Muscle of leg (tissue), 16 donors: ENCODE results near the gene MYO1D. TPM values are rescaled to one million over a fixed set of nuclear protein-coding genes. Genes with fewer than 3 reads are reported as not detected.
"Not testable (repeated sequence)": the region's sequence is repeated elsewhere in the genome, so short reads cannot be mapped to it uniquely, and the experiment has no call there.

Source experiments
- DNase-seq: peaks from one replicate; pipeline ENCODE4 v3.0.0; 2013
- H3K27ac ChIP-seq: one replicate; pipeline ENCODE4 v1.5.1; 2013; ENCODE audit warnings: mild to moderate bottlenecking, low read length, control low read depth
- H3K27me3 ChIP-seq: one replicate; pipeline ENCODE4 v1.6.1; 2013; ENCODE audit warnings: low read length; ENCODE audit not compliant: control insufficient read depth, insufficient read depth
- H3K36me3 ChIP-seq: one replicate; pipeline ENCODE4 v1.6.1; 2013; ENCODE audit warnings: low read length; ENCODE audit not compliant: control insufficient read depth, insufficient read depth
- H3K4me1 ChIP-seq: one replicate; pipeline ENCODE4 v1.6.1; 2013; ENCODE audit warnings: low read length; ENCODE audit not compliant: control insufficient read depth, insufficient read depth
- H3K4me3 ChIP-seq: one replicate; pipeline ENCODE4 v1.5.1; 2013; ENCODE audit warnings: low read length, control low read depth
- H3K9me3 ChIP-seq: replicated peaks from 2 replicates; pipeline ENCODE4 v1.6.1; 2013; ENCODE audit warnings: low read depth, low read length; ENCODE audit not compliant: control insufficient read depth
- WGBS: methylation state at CpG from one replicate; pipeline ENCODE4 v1.1.5; 2013; ENCODE audit warnings: missing lambda C conversion rate; ENCODE audit not compliant: insufficient coverage; 5-methylcytosine and 5-hydroxymethylcytosine counted together
- long read RNA-seq, 11 donors: transcript quantifications; one replicate each; lab custom pipeline, GENCODE V29; 2026
- polyA plus RNA-seq, 8 donors: library from polyadenylated mRNA; unstranded; fragments of 120-200 nt; gene quantifications; one replicate each; pipeline versions ENCODE4 v1.2.1 to v1.2.3, GENCODE V29; 2013; ENCODE audit warnings: inconsistent platforms in 1 of 8, low replicate concordance in 1 of 8; ENCODE audit not compliant: insufficient read length in 8 of 8, insufficient read depth in 1 of 8
- total RNA-seq: library from RNA; stranded (reverse); fragments of 120-200 nt; gene quantifications from one replicate; pipeline ENCODE4 v1.2.4, GENCODE V29; 2013

MYO1D gene
- total RNA-seq, result 4.2 TPM
- 10 to 100 TPM in 1 of 8 donors, 1 to 10 TPM in 7; 5.0 to 10.2 (median 5.6) TPM for polyA plus RNA-seq
- long read RNA-seq, donor 1, result 0 reads
- long read RNA-seq, donor 2, result 0 reads
- long read RNA-seq, donor 3, result 0 reads
- long read RNA-seq, donor 4, partial matches to known transcripts, result 0 of 1 reads
- long read RNA-seq, donor 4, other reads (novel, unspliced or antisense), result 0 of 1 reads
- long read RNA-seq, donor 5, full-length matches to known transcripts, result 1 of 1 reads
- long read RNA-seq, donor 5, partial matches to known transcripts, result 0 of 1 reads
- long read RNA-seq, donor 5, other reads (novel, unspliced or antisense), result 0 of 1 reads
- long read RNA-seq, donor 6, partial matches to known transcripts, result 0 of 2 reads
- long read RNA-seq, donor 6, other reads (novel, unspliced or antisense), result 0 of 2 reads
- long read RNA-seq, donor 7, partial matches to known transcripts, result 0 of 1 reads
- long read RNA-seq, donor 7, other reads (novel, unspliced or antisense), result 0 of 1 reads
- long read RNA-seq, donor 8, result 0 reads
- long read RNA-seq, donor 9, partial matches to known transcripts, result 0 of 1 reads
- long read RNA-seq, donor 9, other reads (novel, unspliced or antisense), result 0 of 1 reads
- long read RNA-seq, donor 10, partial matches to known transcripts, result 47 of 67 reads
- long read RNA-seq, donor 10, other reads (novel, unspliced or antisense), result 20 of 67 reads
- long read RNA-seq, donor 11, full-length matches to known transcripts, result 2 of 2 reads
- long read RNA-seq, donor 11, partial matches to known transcripts, result 0 of 2 reads
- long read RNA-seq, donor 11, other reads (novel, unspliced or antisense), result 0 of 2 reads

- no peak for DNase-seq
- Histone ChIP-seq H3K36me3 (no peaks in the 10 kb centered on the region), H3K9me3 (no peaks in the 10 kb centered on the region), H3K4me3 (peak within 1 kb of the TSS; percentile 43), H3K27me3 (peaks cover 17% of the 10 kb centered on the region), H3K27ac (no peak within 1 kb of the TSS), H3K4me1 (peaks cover 16% of the 10 kb centered on the region)
- under 1% methylated on average over 101 of the region's 101 CpGs for WGBS
Observed at GRCh38 chr17:32876417-32877163, at the start of gene MYO1D. MYO1D (minus strand) TSS chr17:32877124; CDS start chr17:32876872, 252 bp downstream.

- H3K27ac ChIP-seq, result no peak overlapping the region
- H3K27me3 ChIP-seq, result no peaks in the 10 kb centered on the region
- WGBS, result 94% methylated on average over 5 of the region's 5 CpGs
- H3K36me3 ChIP-seq, result peaks cover 2% of the 10 kb centered on the region
- no peak for DNase-seq
- H3K4me3 ChIP-seq, result no peak overlapping the region
- H3K4me1 ChIP-seq, result peaks cover 7% of the 10 kb centered on the region
- H3K9me3 ChIP-seq, result no peaks in the 10 kb centered on the region
Observed at GRCh38 chr17:32926183-32926582, 49.3 kb upstream of the MYO1D start.

DNA sequence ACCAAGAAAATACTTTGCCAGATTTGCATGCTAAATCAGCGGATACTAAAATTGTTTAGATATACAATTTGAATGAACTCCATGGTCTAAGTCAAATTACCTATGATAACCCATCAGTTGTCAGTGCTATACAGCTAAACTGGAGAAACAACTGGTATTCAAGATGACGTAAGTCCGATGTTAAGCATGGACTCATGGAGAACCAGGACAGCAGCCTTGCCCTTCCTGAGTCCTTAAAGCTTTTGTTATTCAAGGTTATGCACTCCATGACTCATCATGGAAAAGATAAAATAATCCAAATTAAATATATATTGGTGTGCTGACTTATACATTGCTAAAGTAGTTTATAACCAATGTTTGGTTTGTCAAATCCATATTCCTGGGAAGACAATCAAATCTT lies 47.0 kb upstream of the MYO1D start:
- H3K9me3 ChIP-seq, H3K4me3 ChIP-seq, DNase-seq, H3K27ac ChIP-seq, H3K4me1 ChIP-seq, H3K36me3 ChIP-seq, H3K27me3 ChIP-seq: not testable (repeated sequence)
- WGBS, result 100% methylated on average over 2 of the region's 3 CpGs

- no peak for DNase-seq
- Histone ChIP-seq H3K9me3 (no peaks in the 10 kb centered on the region), H3K27ac (no peak overlapping the region), H3K36me3 (no peaks in the 10 kb centered on the region), H3K4me1 (no peaks in the 10 kb centered on the region), H3K4me3 (no peak overlapping the region), H3K27me3 (no peaks in the 10 kb centered on the region)
- WGBS, result 86% methylated on average over 1 of the region's 10 CpGs
Observed at GRCh38 chr17:32921017-32921416, 44.1 kb upstream of the MYO1D start.

- H3K4me1 ChIP-seq, result no peaks in the 10 kb centered on the region
- no peaks in the 10 kb centered on the region for H3K27me3 ChIP-seq
- WGBS, result 80% methylated on average over 3 of the region's 8 CpGs
- no peaks in the 10 kb centered on the region for H3K9me3 ChIP-seq
- no peak overlapping the region for H3K4me3 ChIP-seq
- no peak overlapping the region for H3K27ac ChIP-seq
- no peak for DNase-seq
- no peaks in the 10 kb centered on the region for H3K36me3 ChIP-seq
Observed at GRCh38 chr17:32920293-32920692, 43.4 kb upstream of the MYO1D start.

- H3K4me1 ChIP-seq, H3K9me3 ChIP-seq, DNase-seq, H3K27me3 ChIP-seq, H3K4me3 ChIP-seq, H3K36me3 ChIP-seq, H3K27ac ChIP-seq: not testable (repeated sequence)
- 100% methylated on average over 2 of the region's 4 CpGs for WGBS
Observed at GRCh38 chr17:32919876-32920275, 43.0 kb upstream of the MYO1D start.

- no peaks in the 10 kb centered on the region for H3K4me1 ChIP-seq
- no peaks in the 10 kb centered on the region for H3K36me3 ChIP-seq
- no peak overlapping the region for H3K4me3 ChIP-seq
- DNase-seq, result no peak
- H3K27me3 ChIP-seq, result no peaks in the 10 kb centered on the region
- H3K27ac ChIP-seq, result no peak overlapping the region
- H3K9me3 ChIP-seq, result no peaks in the 10 kb centered on the region
- 100% methylated on average over 1 of the region's 5 CpGs for WGBS
Observed at GRCh38 chr17:32917842-32918241, 40.9 kb upstream of the MYO1D start.

GRCh38 chr17:32917081-32917480 lies 40.2 kb upstream of the MYO1D start:
- Histone ChIP-seq H3K4me1 (peaks cover 2% of the 10 kb centered on the region), H3K4me3 (no peak overlapping the region), H3K27ac (no peak overlapping the region), H3K36me3 (no peaks in the 10 kb centered on the region), H3K9me3 (no peaks in the 10 kb centered on the region), H3K27me3 (no peaks in the 10 kb centered on the region)
- no peak for DNase-seq

DNA sequence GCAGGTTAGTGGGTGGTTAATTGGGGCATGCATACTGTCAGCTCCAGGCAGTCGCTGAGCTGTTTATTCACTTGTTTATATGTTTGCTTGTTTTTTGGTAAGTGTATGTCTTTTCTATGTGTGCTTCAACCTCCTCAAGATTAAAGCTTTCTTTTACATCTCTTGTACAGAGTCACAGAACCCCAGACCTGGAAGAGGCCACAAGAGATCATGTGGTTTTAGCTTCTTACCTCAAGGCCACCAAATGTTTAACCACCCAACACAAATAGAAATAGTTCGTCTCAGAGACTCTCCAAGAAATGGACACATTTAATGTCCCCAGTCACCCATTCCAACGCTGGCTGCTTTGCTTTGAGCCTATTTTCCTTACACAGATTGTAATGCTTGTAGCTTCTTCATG lies 39.2 kb upstream of the MYO1D start:
- Histone ChIP-seq H3K9me3 (no peaks in the 10 kb centered on the region), H3K27ac (no peak overlapping the region), H3K4me1 (peaks cover 3% of the 10 kb centered on the region), H3K4me3 (no peak overlapping the region), H3K27me3 (no peaks in the 10 kb centered on the region), H3K36me3 (no peaks in the 10 kb centered on the region)
- no peak for DNase-seq
- 65% methylated on average over 2 of the region's 3 CpGs for WGBS

GRCh38 chr17:32915245-32915644 lies 38.3 kb upstream of the MYO1D start:
- WGBS, result no CpG with 5 or more reads among the region's 2 CpGs
- H3K4me1 ChIP-seq, result peaks cover 3% of the 10 kb centered on the region
- DNase-seq, result no peak

More at GRCh38 chr17:32915245-32915644, 38.3 kb upstream of the MYO1D start:
- Histone ChIP-seq H3K9me3 (no peaks in the 10 kb centered on the region), H3K4me3 (no peak overlapping the region), H3K36me3 (no peaks in the 10 kb centered on the region), H3K27ac (no peak overlapping the region), H3K27me3 (no peaks in the 10 kb centered on the region)
